Limb (tissue), 2 donors: ENCODE data around the gene ENTR1.

Source experiments
- DNase-seq, 2 donors: peaks; one replicate each; pipeline ENCODE4 v3.0.0-alpha.2; 2016; ENCODE audit errors: extremely low spot score in 2 of 2

ENTR1 gene

GRCh38 chr9:136362450-136362784 is 48.0 kb downstream of the ENTR1 start:
- DNase-seq: no peak

- no peak for DNase-seq
Observed at GRCh38 chr9:136361754-136362449, 48.5 kb downstream of the ENTR1 start.

- DNase-seq: no peak
Observed at GRCh38 chr9:136361047-136361753, 49.2 kb downstream of the ENTR1 start.

- no peak for DNase-seq
Observed at GRCh38 chr9:136359774-136360718, 50.4 kb downstream of the ENTR1 start.

GRCh38 chr9:136358888-136359287 is 51.5 kb downstream of the ENTR1 start:
- DNase-seq: no peak

- DNase-seq: no peak
Observed at GRCh38 chr9:136358016-136358415, 52.4 kb downstream of the ENTR1 start.

GRCh38 chr9:136357202-136357725 is 53.1 kb downstream of the ENTR1 start:
- DNase-seq: no peak

GRCh38 chr9:136355616-136356557 is 54.5 kb downstream of the ENTR1 start:
- no peak for DNase-seq

- DNase-seq: no peak
Observed at GRCh38 chr9:136354592-136355085, 55.8 kb downstream of the ENTR1 start.

GRCh38 chr9:136353757-136354488 is 56.5 kb downstream of the ENTR1 start:
- DNase-seq: no peak

- DNase-seq: no peak
Observed at GRCh38 chr9:136353088-136353487, 57.3 kb downstream of the ENTR1 start.

GRCh38 chr9:136352682-136353081 is 57.7 kb downstream of the ENTR1 start:
- no peak for DNase-seq
